Activated CD4-positive, alpha-beta T cell treated with anti-CD3 and anti-CD28 coated beads, Interleukin-2, amount 50 U/mL, for 24 hours (primary cell): ENCODE measurements around the gene STAC3.
"Not testable (repeated sequence)": the region's sequence is repeated elsewhere in the genome, so short reads cannot be mapped to it uniquely, and the experiment has no call there.

Experiments used
- DNase-seq, 2 donors: peaks; one replicate each; pipeline ENCODE4 v3.0.0-alpha.2; 2020; ENCODE audit warnings: low read depth in 1 of 2, low spot score in 1 of 2

Gene STAC3

GRCh38 chr12:57250956-57251355, at the start of gene STAC3:
TSS of gene STAC3 (minus strand) at chr12:57251187. CDS start at chr12:57249636, 1,551 bp downstream.
- no peak for DNase-seq

DNA sequence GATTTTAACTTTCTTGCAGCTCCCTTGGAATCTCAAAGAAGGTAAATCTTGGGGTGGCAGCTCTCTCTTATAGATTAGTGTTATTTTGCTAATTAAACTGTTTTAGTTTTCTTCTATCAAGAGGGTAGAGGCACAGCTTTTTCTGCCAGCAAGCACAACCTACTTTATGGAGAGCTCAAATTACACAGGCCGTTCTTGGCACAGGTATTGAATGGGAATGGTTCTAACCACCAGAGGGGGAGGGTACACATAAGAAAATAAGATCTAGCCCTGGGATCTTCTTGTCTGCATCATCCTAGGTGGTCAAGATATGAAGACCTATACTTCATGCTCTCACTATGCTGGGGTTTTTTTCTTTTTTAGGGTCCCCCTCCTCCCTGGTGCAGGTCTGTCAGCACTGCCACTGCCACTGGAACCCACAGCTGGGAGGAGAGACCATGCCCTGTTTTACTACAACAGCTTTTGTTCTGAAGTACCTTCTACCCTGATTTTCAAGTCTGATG, 48.6 kb upstream of the STAC3 start:
- no peak for DNase-seq

- DNase-seq = no peak
These were observed 45.3 kb upstream of the STAC3 start for GRCh38 chr12:57296291-57296690.

- DNase-seq = not testable (repeated sequence)
These were observed 31.1 kb upstream of the STAC3 start for GRCh38 chr12:57282073-57282472.

DNA sequence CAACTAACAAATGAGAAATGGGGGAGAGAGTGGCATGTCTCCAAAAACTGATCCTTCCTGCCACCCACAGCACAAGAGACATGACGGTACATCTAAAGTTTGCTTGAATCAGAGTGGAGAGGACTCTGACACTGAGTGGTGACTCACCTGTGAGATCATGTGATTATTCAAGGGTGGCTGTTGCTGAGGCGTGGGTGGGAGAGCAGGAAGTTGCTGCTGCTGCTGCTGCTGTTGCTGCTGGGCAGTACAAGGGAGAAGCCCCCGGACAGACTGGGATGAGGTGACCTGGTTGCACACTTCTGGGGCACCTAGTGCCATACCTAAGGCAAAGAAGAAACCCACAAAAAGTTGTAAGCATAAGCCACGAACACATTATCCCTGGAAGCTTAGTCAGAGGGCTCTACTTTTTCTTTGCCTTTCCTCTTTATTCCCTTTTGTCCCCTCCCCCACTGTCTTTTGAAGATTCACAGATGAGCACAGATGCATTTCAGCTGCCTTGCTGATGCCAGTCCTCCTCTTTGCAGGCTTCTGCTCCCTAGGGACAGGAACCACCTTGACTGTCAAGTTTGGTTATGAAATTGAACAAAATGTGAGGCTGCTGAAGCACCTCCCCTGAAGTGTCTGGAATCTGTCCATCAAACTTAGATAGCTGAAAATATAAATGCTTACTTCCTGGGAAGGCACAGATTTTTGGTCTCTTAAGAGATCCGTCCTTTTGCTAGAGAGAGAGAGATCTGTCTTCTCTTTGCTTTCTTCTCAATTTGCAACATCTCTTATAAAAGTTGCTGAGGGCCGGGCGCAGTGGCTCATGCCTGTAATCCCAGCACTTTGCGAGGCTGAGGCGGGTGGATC, 29.4 kb upstream of the STAC3 start:
- peak; percentile 46 to 80 for DNase-seq

DNA sequence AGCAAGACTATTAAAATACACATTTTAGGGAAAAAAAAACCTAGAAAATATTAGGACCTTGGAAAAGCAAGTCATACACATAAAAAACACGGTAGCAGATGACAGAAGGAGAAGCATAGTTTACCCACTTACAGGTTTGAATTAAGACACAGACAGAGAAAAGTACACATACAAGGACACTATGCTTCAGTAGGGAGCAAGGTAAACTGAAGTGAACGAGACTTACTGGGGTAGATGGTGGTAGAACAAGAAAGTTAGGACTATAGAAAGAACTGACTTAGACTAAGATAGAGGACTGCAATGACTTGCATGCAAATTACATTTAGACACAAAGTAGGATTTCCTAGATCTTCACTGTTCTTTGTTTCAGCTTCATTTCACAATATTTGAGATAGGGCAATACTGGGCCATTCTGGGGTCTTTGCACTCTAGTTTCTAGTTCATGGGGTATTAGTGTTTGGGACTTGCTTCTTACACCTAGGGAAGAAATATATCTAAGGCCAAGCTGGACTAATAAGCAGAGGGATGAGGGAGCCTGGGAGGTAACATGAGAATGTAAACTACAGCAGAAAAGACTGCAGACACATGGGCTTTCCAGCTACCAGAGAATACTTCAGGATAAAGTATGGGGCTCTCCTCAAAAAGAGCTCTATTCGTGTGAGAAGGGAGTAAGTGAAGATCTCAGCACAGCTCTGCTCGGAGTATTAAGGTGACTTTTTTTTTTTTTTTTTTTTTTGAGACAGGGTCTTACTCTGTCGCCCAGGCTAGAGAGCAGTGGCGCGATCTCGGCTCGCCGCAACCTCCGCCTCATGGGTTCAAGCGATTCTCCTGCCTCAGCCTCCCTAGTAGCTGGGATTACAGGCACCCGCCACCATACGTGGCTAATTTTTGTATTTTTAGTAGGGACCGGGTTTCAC, 27.7 kb upstream of the STAC3 start:
- no peak for DNase-seq

DNA sequence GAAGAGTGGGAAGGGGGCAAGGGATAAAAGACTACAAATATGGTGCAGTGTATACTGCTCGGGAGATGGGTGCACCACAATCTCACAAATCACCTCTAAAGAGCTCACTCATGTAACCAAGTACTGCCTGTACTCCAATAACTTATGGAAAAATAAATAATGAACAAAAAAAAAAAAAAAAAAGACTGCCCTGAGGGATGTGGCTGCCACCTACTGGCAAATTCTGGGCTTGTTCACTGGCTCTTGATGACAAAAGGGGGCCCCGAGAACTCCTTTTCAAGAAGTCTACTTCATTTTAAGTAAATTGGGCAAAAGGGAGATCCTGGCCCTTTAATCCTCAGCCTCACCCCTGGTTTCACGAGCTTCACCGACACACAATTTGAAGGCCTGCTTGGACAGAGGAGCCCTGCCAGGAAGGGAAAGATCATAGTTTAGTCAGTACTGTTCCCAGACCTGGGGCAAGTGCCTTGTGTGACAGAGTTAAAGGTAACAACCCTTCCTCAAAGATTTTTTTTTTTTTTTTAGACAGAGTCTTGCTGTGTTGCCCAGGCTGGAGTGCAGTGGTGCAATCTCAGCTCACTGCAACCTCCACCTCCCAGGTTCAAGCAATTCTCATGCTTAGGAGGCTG, 26.1 kb upstream of the STAC3 start:
- DNase-seq = no peak

DNA sequence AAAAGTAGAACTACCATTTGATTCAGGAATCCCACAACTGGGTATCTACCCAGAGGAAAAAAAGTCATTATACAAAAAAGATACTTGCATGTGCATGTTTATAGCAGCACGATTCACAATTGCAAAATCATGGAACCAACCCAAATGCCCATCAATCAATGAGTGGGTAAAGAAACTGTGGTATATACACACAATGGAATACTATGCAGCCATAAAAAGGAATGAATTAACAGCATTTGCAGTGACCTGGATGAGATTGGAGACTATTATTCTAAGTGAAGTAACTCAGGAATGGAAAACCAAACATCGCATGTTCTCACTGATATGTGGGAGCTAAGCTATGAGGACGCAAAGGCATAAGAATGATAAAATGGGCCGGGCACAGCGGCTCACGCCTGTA, 25.2 kb upstream of the STAC3 start:
- not testable (repeated sequence) for DNase-seq

- no peak for DNase-seq
These were observed 22.5 kb upstream of the STAC3 start for GRCh38 chr12:57273516-57273915.

GRCh38 chr12:57272337-57273151, 21.6 kb upstream of the STAC3 start:
- no peak for DNase-seq

- no peak for DNase-seq
These were observed 20.0 kb upstream of the STAC3 start for GRCh38 chr12:57270966-57271470.

GRCh38 chr12:57268264-57268663, 17.3 kb upstream of the STAC3 start:
- no peak for DNase-seq

DNA sequence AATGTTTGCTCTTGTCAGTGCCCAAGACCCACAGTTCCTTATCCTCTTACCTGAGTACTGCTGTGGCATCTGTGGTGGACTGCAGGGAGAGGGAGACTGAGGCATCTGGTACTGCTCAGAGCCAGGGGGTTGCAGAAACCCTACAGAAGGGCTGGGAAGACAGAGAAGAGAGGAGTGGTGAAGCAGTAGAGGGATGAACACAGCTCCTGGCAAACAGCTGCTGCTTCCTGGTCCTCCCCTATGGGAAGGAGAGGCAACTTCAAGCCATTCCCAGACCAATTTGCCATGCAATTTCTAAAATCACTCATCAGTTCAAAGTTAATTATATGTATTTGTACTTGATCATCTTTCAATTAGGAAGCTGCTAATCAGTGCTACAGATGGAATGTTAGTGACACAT, 15.7 kb upstream of the STAC3 start:
- no peak for DNase-seq

- DNase-seq = no peak
These were observed 12.1 kb upstream of the STAC3 start for GRCh38 chr12:57263096-57263495.

GRCh38 chr12:57262126-57262822, 11.3 kb upstream of the STAC3 start:
- DNase-seq = no peak

GRCh38 chr12:57261428-57261865, 10.5 kb upstream of the STAC3 start:
- no peak for DNase-seq

DNA sequence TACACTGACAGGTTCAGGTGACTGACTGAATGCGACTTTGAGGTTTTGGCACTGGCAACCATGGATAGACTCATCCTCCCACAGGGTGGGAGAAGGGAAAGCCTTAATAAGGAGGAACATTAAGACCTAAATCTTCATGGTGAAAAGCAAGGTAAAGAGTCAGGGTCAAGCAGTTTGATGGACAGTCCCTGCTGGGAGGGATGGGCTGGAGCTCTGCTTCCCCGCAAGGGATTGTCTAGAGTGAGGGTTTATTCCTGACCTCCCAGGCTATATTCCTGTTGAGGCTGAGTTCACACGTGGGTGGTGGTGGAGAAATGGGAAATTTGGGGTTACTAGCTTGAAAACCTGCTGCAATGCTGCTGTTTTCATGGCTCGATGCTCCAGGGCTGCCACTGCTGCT, 9.4 kb upstream of the STAC3 start:
- no peak for DNase-seq

- no peak for DNase-seq
These were observed 8.3 kb upstream of the STAC3 start for GRCh38 chr12:57258977-57259970.
